CD4-positive, alpha-beta T cell (primary cell): Measurements from ENCODE around the gene C11orf86. TPM values are rescaled to one million over a fixed set of nuclear protein-coding genes. Genes with fewer than 3 reads are reported as not detected.

ENCODE experiments used
- ATAC-seq: fragments of 200-7000 bp; cut with Tn5 transposase; one replicate; pipeline ENCODE4 v1.10.0; 2022; ENCODE audit warnings: mild to moderate bottlenecking; ENCODE audit not compliant: poor library complexity
- CTCF ChIA-PET: fragments of 350-600 bp; sonication (Branson Sonifier 250); formaldehyde crosslinking; loops from one replicate; lab custom pipeline; 2021; ENCODE audit warnings: antibody characterized with exemption, inconsistent platforms; lab: Charles Lee
- POLR2A ChIA-PET: fragments of 350-600 bp; sonication (Branson Sonifier 250); formaldehyde crosslinking; loops from one replicate; lab custom pipeline; 2021; ENCODE audit warnings: antibody characterized with exemption, inconsistent platforms; lab: Charles Lee
- DNase-seq, 14 experiments: peaks; one replicate each; pipeline ENCODE4 v3.0.0-alpha.2; 2013 to 2020; ENCODE audit warnings: mixed read lengths in 2 of 14
- H3K27ac ChIP-seq, 2 donors: one replicate each; pipeline versions ENCODE4 v1.5.1 to v1.7.0; 2013; ENCODE audit warnings: low read length in 2 of 2, low read depth in 1 of 2, mild to moderate bottlenecking in 1 of 2
- H3K27me3 ChIP-seq, 2 experiments: 1 replicate in 1 of 2; 2 replicates in 1 of 2; pipeline versions ENCODE4 v1.6.1 to v1.7.0; 2013; ENCODE audit warnings: low read length in 2 of 2, control low read depth in 1 of 2, mild to moderate bottlenecking in 1 of 2, moderate library complexity in 1 of 2; ENCODE audit not compliant: insufficient read depth in 2 of 2, control insufficient read depth in 1 of 2
- H3K36me3 ChIP-seq: one replicate; pipeline ENCODE4 v1.6.1; 2013; ENCODE audit warnings: low read length, control low read depth; ENCODE audit not compliant: insufficient read depth
- H3K4me1 ChIP-seq: one replicate; pipeline ENCODE4 v1.6.1; 2013; ENCODE audit warnings: low read length, control low read depth; ENCODE audit not compliant: insufficient read depth
- H3K4me3 ChIP-seq: one replicate; pipeline ENCODE4 v1.5.1; 2013; ENCODE audit warnings: mild to moderate bottlenecking, low read length, moderate library complexity
- H3K9me3 ChIP-seq, 2 experiments: 1 replicate in 1 of 2; 2 replicates in 1 of 2; pipeline versions ENCODE4 v1.6.1 to v1.7.0; 2013; ENCODE audit warnings: low read length in 2 of 2, mild to moderate bottlenecking in 2 of 2, control low read depth in 1 of 2, moderate library complexity in 1 of 2; ENCODE audit not compliant: control insufficient read depth in 1 of 2, insufficient read depth in 1 of 2
- H3K27ac Mint-ChIP-seq: one replicate; pipeline ENCODE4 v1.8.0; 2020; ENCODE audit warnings: mixed read lengths
- H3K27me3 Mint-ChIP-seq: one replicate; pipeline ENCODE4 v1.8.0; 2021; ENCODE audit warnings: mixed read lengths
- H3K36me3 Mint-ChIP-seq: one replicate; pipeline ENCODE4 v1.8.0; 2021; ENCODE audit warnings: low read depth, mixed read lengths
- H3K4me1 Mint-ChIP-seq: one replicate; pipeline ENCODE4 v1.8.0; 2021; ENCODE audit warnings: low read depth, mixed read lengths
- H3K4me3 Mint-ChIP-seq: one replicate; pipeline ENCODE4 v1.8.0; 2020; ENCODE audit warnings: mild to moderate bottlenecking, mixed read lengths
- H3K9me3 Mint-ChIP-seq: one replicate; pipeline ENCODE4 v1.8.0; 2020; ENCODE audit warnings: mixed read lengths
- intact Hi-C, 2 experiments: fragments of 100-400 bp; cut with DNase I in 1 of 2; cut with micrococcal nuclease in 1 of 2; formaldehyde crosslinking; loops; one replicate each; pipeline versions ENCODE4 v1.15.1 to v1.9.0; 2023 to 2025; cut with DNase I, micrococcal nuclease
- total RNA-seq, 174 experiments: library from RNA in 2 of 174; stranded (reverse) in 2 of 174; gene quantifications; one replicate each; pipeline ENCODE4 v1.2.3 and lab custom pipeline; 2021 to 2026
- TF ChIP-seq, protein P1 (sequence below): fragments of 200-600 bp; IDR thresholded peaks from one replicate; pipeline ENCODE4 v1.8.0; 2022; ENCODE audit warnings: antibody characterized with exemption, mild to moderate bottlenecking

The C11orf86 gene
- total RNA-seq, 2 experiments from 2014 or later = not detected

DNA sequence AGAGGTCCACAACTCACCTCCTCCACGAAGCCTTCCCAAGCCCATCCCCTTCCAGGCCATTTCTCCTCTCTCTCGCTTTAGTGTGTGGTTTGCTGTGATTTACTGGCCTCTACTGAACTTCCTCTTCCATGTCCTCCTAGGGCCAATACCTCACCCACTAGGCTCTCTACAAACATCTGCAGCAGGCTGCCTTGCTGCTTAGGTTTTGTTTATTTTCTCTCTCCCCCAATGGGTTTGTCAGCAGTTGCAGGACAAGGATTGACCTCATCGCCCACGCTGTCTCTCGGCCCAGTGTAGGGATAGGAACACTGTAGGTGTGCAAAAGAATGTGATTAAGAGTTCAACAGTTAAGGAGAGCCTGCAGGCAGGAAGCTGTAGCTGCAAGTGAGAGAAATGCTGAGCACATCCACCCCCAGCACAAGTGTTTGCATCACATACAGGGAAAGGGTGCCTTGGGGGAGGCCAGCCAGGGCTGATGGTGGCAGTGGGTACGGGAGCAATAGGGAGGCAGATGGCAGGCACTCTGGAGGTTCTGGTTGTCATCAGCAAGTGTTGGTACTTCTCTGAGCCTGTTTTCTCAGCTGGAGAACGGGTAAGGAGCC, 18.3 kb upstream of the C11orf86 start:
- Mint-ChIP-seq H3K4me3 (peak overlapping the region; percentile 87), H3K27ac (peak overlapping the region; percentile 47), H3K36me3 (no peaks in the 10 kb centered on the region), H3K27me3 (no peaks in the 10 kb centered on the region), H3K9me3 (no peaks in the 10 kb centered on the region), H3K4me1 (peaks cover 21% of the 10 kb centered on the region)
- Histone ChIP-seq H3K4me1 (peaks cover 20% of the 10 kb centered on the region), H3K27ac (no peak overlapping the region), H3K4me3 (no peak overlapping the region), H3K36me3 (no peaks in the 10 kb centered on the region), H3K9me3 (no peaks in the 10 kb centered on the region), H3K27me3 (no peaks in the 10 kb centered on the region)
- intact Hi-C loops = loop anchor here (5.0 to 10.0 kb wide), 5 partner anchors 114 to 426 kb away; partner anchors contain the start of genes KDM2A (in 1 of the 2), POLD4 (in 1 of the 2) and RCE1 (in 1 of the 2)
- ChIA-PET CTCF (no interaction called here), POLR2A (interaction anchor here (3.2 kb wide), 1 partner anchor 113 kb away, joined by 12 read pairs; the partner anchor contains the start of gene RCE1)
- TF ChIP-seq, protein P1, sequence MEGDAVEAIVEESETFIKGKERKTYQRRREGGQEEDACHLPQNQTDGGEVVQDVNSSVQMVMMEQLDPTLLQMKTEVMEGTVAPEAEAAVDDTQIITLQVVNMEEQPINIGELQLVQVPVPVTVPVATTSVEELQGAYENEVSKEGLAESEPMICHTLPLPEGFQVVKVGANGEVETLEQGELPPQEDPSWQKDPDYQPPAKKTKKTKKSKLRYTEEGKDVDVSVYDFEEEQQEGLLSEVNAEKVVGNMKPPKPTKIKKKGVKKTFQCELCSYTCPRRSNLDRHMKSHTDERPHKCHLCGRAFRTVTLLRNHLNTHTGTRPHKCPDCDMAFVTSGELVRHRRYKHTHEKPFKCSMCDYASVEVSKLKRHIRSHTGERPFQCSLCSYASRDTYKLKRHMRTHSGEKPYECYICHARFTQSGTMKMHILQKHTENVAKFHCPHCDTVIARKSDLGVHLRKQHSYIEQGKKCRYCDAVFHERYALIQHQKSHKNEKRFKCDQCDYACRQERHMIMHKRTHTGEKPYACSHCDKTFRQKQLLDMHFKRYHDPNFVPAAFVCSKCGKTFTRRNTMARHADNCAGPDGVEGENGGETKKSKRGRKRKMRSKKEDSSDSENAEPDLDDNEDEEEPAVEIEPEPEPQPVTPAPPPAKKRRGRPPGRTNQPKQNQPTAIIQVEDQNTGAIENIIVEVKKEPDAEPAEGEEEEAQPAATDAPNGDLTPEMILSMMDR = no peak
- ATAC-seq (no peak), DNase-seq (peak in 2 of 14 experiments; percentile 22 to 42)

DNA sequence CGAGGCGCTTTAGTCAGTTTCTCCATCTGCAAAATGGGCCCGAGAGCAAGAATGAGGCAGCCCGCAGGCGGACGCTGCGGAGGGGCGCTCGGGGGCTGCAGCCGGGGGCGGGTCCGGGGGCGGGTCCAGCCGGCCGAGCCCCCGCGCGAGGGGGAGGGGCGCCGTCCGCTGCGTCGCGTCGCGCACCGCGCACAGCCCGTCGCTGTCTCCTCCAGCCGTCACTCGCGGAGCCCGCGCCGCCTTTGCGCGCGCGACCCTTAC, 17.2 kb upstream of the C11orf86 start:
- Mint-ChIP-seq H3K27me3 (no peaks in the 10 kb centered on the region), H3K4me3 (peak overlapping the region; percentile 91), H3K27ac (peak overlapping the region; percentile 71), H3K36me3 (no peaks in the 10 kb centered on the region), H3K4me1 (peaks cover 21% of the 10 kb centered on the region), H3K9me3 (no peaks in the 10 kb centered on the region)
- no peaks in the 10 kb centered on the region for H3K27me3 ChIP-seq
- ATAC-seq (peak; percentile 33), DNase-seq (no peak)
- POLR2A ChIA-PET = interaction anchor here (0.6 to 3.2 kb wide), 6 partner anchors 8 to 321 kb away, joined by 3 to 12 read pairs (median 8); partner anchors contain the start of gene RCE1
- H3K4me1 ChIP-seq = peaks cover 20% of the 10 kb centered on the region
- intact Hi-C loops = loop anchor here (2.0 to 10.0 kb wide), 6 partner anchors 116 to 491 kb away; partner anchors contain the start of genes KDM2A (in 1 of the 2), PELI3 (in 1 of the 2), POLD4 (in 1 of the 2) and RCE1 (in 1 of the 2)
- CTCF ChIA-PET = no interaction called here
- H3K9me3 ChIP-seq = no peaks in the 10 kb centered on the region
- TF ChIP-seq, protein P1 = no peak
- H3K4me3 ChIP-seq = peak overlapping the region; percentile 57
- H3K36me3 ChIP-seq = no peaks in the 10 kb centered on the region
- H3K27ac ChIP-seq = no peak overlapping the region

DNA sequence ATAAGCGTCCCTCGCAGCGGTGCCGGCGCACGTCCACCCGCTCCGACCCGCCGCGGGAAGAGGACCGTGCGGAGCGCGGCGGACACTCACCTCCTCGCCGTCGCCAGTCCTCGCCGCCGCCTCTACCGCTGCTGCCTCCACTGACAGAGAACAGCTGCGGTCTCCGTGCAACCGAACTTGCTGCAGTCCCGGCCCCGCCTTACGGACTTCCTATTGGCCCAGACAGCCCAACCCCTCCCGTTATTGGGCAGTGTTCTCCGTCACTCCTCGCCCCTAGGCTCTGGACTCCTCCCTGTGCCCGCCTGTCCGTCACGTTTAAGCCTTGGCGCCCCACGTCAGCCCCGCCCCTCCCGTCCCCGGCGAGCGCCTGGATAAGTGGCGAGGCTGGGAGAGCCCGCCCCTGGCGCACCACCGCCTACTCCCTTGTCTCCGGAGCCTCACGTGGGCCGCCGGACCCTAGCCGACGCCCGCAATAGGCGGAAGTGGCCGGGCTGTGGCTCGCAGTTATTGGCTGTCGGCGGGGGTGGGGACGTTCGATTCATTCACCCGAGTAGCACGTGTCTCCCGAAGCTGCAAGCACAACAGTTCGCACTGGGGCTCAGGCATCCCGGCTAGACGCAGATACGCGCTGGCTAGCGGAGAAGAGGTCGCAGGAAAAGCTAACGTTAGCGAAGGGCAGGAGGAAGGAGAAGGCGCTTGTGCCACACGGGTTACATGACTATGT, 16.7 kb upstream of the C11orf86 start, which contains the start of gene PC:
TSS of gene PC (minus strand) at position 152 of the 724 bp plus-strand sequence. CDS start 86,224 bp downstream, outside the sequence.
- intact Hi-C loops = loop anchor here (2.0 to 10.0 kb wide), 6 partner anchors 116 to 492 kb away; partner anchors contain the start of genes KDM2A (in 1 of the 2), PELI3 (in 1 of the 2), POLD4 (in 1 of the 2) and RCE1 (in 1 of the 2)
- DNase-seq = peak; percentile 91 to 99 (median 96)
- CTCF ChIA-PET = no interaction called here

More for the DNA sequence above, 16.7 kb upstream of the C11orf86 start, which contains the start of gene PC:
- Histone ChIP-seq H3K27me3 (no peaks in the 10 kb centered on the region), H3K9me3 (no peaks in the 10 kb centered on the region), H3K27ac (peak within 1 kb of the TSS; percentile 33 to 41), H3K4me3 (peak within 1 kb of the TSS; percentile 57), H3K36me3 (no peaks in the 10 kb centered on the region), H3K4me1 (peaks cover 20% of the 10 kb centered on the region)
- Mint-ChIP-seq H3K27me3 (no peaks in the 10 kb centered on the region), H3K4me1 (peaks cover 21% of the 10 kb centered on the region), H3K27ac (peak within 1 kb of the TSS; percentile 71), H3K4me3 (peak within 1 kb of the TSS; percentile 91), H3K9me3 (no peaks in the 10 kb centered on the region), H3K36me3 (no peaks in the 10 kb centered on the region)
- TF ChIP-seq, protein P1 = no peak
- peak; percentile 96 for ATAC-seq
- POLR2A ChIA-PET = interaction anchor here (0.6 to 3.2 kb wide), 11 partner anchors 8 to 1573 kb away, joined by 3 to 12 read pairs (median 3); partner anchors contain the start of genes KDM2A and RCE1
